ENCODE data around the gene ZNHIT2.
A peak's percentile ranks its signal among the peaks of the same experiment; 100 is the strongest.

Gene ZNHIT2

GRCh38 chr11:65131895-65132237 lies 14.4 kb upstream of the ZNHIT2 start:
- TF ChIP-seq, protein P1, sequence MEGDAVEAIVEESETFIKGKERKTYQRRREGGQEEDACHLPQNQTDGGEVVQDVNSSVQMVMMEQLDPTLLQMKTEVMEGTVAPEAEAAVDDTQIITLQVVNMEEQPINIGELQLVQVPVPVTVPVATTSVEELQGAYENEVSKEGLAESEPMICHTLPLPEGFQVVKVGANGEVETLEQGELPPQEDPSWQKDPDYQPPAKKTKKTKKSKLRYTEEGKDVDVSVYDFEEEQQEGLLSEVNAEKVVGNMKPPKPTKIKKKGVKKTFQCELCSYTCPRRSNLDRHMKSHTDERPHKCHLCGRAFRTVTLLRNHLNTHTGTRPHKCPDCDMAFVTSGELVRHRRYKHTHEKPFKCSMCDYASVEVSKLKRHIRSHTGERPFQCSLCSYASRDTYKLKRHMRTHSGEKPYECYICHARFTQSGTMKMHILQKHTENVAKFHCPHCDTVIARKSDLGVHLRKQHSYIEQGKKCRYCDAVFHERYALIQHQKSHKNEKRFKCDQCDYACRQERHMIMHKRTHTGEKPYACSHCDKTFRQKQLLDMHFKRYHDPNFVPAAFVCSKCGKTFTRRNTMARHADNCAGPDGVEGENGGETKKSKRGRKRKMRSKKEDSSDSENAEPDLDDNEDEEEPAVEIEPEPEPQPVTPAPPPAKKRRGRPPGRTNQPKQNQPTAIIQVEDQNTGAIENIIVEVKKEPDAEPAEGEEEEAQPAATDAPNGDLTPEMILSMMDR (conservative IDR thresholded peaks at IDR 0.05; ENCODE audit: low read depth) = no peak
- DNase-seq (ENCODE audit: low spot score) = no peak
- ChIA-PET POLR2A (ENCODE audit: low non-redundant PET) (interaction anchor here (0.6 to 2.7 kb wide), 2 partner anchors 10 to 50 kb away, joined by 3 to 9 read pairs; partner anchors contain the start of genes CAPN1, FAU and MRPL49), CTCF (interaction anchor here (0.6 kb wide), 1 partner anchor 361 kb away, joined by 3 read pairs; no protein-coding TSS in a partner anchor)
- H3K27ac ChIP-seq = peak overlapping the region; percentile 96

- H3K27ac ChIP-seq = peak overlapping the region; percentile 32; the same call in 1 of the 2 replicates
- CTCF ChIA-PET = interaction anchor here (0.6 kb wide), 1 partner anchor 361 kb away, joined by 3 read pairs; no protein-coding TSS in a partner anchor
- POLR2A ChIA-PET (ENCODE audit: low non-redundant PET) = interaction anchor here (0.6 to 2.7 kb wide), 2 partner anchors 10 to 50 kb away, joined by 3 to 9 read pairs; partner anchors contain the start of genes CAPN1, FAU and MRPL49
These were observed 13.9 kb upstream of the ZNHIT2 start for GRCh38 chr11:65131417-65131776.

DNA sequence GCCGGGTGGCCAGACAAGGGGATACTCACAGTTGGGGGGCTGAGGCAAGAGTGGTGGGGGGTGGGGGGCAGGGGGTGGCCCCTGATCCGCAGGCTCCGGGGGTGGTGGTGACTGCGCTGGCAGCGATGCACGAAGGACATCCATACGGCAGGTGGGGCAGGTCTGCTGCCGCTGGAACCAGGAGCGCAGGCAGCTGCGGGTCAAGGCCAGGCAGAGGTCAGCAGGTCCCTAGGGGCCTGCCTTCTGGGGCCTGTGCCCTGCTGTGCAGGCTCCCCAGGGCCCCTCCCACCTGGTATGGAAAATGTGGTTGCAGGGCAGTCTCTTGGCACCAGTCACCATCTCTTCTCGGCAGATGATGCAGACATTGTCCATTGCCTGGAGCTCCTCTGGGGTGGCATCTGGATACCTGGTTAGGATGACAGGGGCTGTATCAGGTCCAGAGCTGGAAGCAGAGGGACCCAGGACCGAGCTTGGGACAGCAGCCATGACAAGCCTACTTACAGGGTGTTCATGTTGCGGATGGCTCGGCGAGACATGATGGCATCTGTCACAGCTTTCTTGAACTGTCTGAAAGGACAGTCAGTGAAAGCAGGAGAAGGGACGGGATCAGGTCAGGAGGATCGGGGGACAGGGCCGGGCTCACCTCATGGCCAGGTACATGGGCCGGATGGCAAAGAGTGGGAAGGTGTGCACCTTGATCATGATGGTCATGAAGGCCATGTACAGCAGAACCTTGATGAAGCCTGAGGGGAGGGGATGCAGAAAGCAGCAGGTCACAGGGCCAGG lies 13.3 kb upstream of the ZNHIT2 start:
- TF ChIP-seq, protein P1 (conservative IDR thresholded peaks at IDR 0.05; ENCODE audit: low read depth) = no peak
- H3K27ac ChIP-seq = peak overlapping the region; percentile 32; the same call in 1 of the 2 replicates
- DNase-seq (ENCODE audit: low spot score) = no peak
- ChIA-PET CTCF (no interaction called here), POLR2A (ENCODE audit: low non-redundant PET) (interaction anchor here (0.6 to 2.7 kb wide), 2 partner anchors 9 to 51 kb away, joined by 3 to 9 read pairs; partner anchors contain the start of genes CAPN1, FAU and MRPL49)

More at GRCh38 chr11:65131417-65131776, 13.9 kb upstream of the ZNHIT2 start:
- DNase-seq (ENCODE audit: low spot score) = no peak
- TF ChIP-seq, protein P1 (conservative IDR thresholded peaks at IDR 0.05; ENCODE audit: low read depth) = no peak

- H3K27ac ChIP-seq = peak overlapping the region; percentile 32
- TF ChIP-seq, protein P1 (conservative IDR thresholded peaks at IDR 0.05; ENCODE audit: low read depth) = no peak
- ChIA-PET CTCF (no interaction called here), POLR2A (ENCODE audit: low non-redundant PET) (interaction anchor here (0.8 to 2.7 kb wide), 2 partner anchors 8 to 51 kb away, joined by 3 to 9 read pairs; partner anchors contain the start of genes FAU and MRPL49)
- no peak for DNase-seq (ENCODE audit: low spot score)
These were observed 12.3 kb upstream of the ZNHIT2 start for GRCh38 chr11:65129649-65130441.

- CTCF ChIA-PET = interaction anchor here (1.2 kb wide), 1 partner anchor 11 kb away, joined by 6 read pairs; the partner anchor contains the start of gene ZNHIT2
- POLR2A ChIA-PET (ENCODE audit: low non-redundant PET) = interaction anchor here (0.6 kb wide), 1 partner anchor 59 kb away, joined by 4 read pairs; no protein-coding TSS in a partner anchor
- DNase-seq (ENCODE audit: low spot score) = no peak
- peak overlapping the region; percentile 43 for H3K27ac ChIP-seq
- TF ChIP-seq, protein P1 (conservative IDR thresholded peaks at IDR 0.05; ENCODE audit: low read depth) = no peak
These were observed 11.0 kb upstream of the ZNHIT2 start for GRCh38 chr11:65128182-65129145.

All from RWPE1 (cell line).